SK-N-SH (cell line): ENCODE measurements around the gene TRIOBP. TPM values are rescaled to one million over a fixed set of nuclear protein-coding genes. Genes with fewer than 3 reads are reported as not detected.
A peak's percentile ranks its signal among the peaks of the same experiment; 100 is the strongest.

Experiments used
- CTCF ChIA-PET: fragments of 300-600, 350-600 bp; formaldehyde crosslinking; extraction: SDS; loops from one replicate; lab custom pipeline; 2021; lab: Yijun Ruan, JAX
- POLR2A ChIA-PET: fragments of 350-600 bp; sonication (Branson Sonifier 250); formaldehyde crosslinking; extraction: SDS; loops from one replicate; lab custom pipeline; 2020; ENCODE audit warnings: antibody characterized with exemption, inconsistent platforms; lab: Yijun Ruan, JAX
- DNase-seq: peaks from one replicate; pipeline ENCODE4 v3.0.0; 2012
- H2AFZ ChIP-seq: fragments of 200-600 bp; sonication (generic); 2 replicates; pipeline ENCODE4 v1.8.1; 2016; ENCODE audit warnings: antibody characterized with exemption, mild to moderate bottlenecking, low read depth
- H3F3A ChIP-seq: fragments of 200-600 bp; sonication (generic); replicated peaks from 2 replicates; pipeline ENCODE3; 2016; ENCODE audit warnings: antibody characterized with exemption, mild to moderate bottlenecking; ENCODE audit not compliant: insufficient read depth
- H3K27ac ChIP-seq, 2 experiments: fragments of 200-500 bp in 1 of 2; fragments of 200-600 bp in 1 of 2; sonication (Bioruptor generic) in 1 of 2; sonication (generic), shearing (Covaris generic) in 1 of 2; 2 replicates each; pipeline versions ENCODE4 v1.5.1 to v1.6.1; 2014 to 2016; ENCODE audit warnings: low read depth in 2 of 2, inconsistent platforms in 1 of 2, low read length in 1 of 2, mild to moderate bottlenecking in 1 of 2, mixed read lengths in 1 of 2
- H3K27me3 ChIP-seq: fragments of 200-600 bp; sonication (generic), shearing (Covaris generic); 2 replicates; pipeline ENCODE4 v1.6.1; 2016; ENCODE audit warnings: mixed run types; ENCODE audit not compliant: insufficient read depth
- H3K36me3 ChIP-seq, 2 experiments: fragments of 200-500 bp in 1 of 2; fragments of 200-600 bp in 1 of 2; sonication (Bioruptor generic) in 1 of 2; sonication (generic) in 1 of 2; replicated peaks in 1 of 2; 2 replicates each; pipeline versions ENCODE3 to v1.5.1; 2014 to 2016; ENCODE audit warnings: low read length in 1 of 2, mild to moderate bottlenecking in 1 of 2; ENCODE audit not compliant: insufficient read depth in 2 of 2, control insufficient read depth in 1 of 2
- H3K4me1 ChIP-seq, 2 experiments: fragments of 200-500 bp in 1 of 2; fragments of 200-600 bp in 1 of 2; sonication (Bioruptor generic) in 1 of 2; sonication (generic), shearing (Covaris generic) in 1 of 2; 2 replicates each; pipeline versions ENCODE4 v1.5.1 to v1.6.1; 2014 to 2016; ENCODE audit warnings: low read depth in 1 of 2, low read length in 1 of 2, mixed run types in 1 of 2; ENCODE audit not compliant: insufficient read depth in 2 of 2, control insufficient read depth in 1 of 2
- H3K4me2 ChIP-seq: fragments of 200-600 bp; sonication (generic), shearing (Covaris generic); 2 replicates; pipeline ENCODE4 v1.6.1; 2017; ENCODE audit warnings: mixed run types
- H3K4me3 ChIP-seq, 2 experiments: fragments of 200-500 bp in 1 of 2; fragments of 200-600 bp in 1 of 2; sonication (Bioruptor generic) in 1 of 2; sonication (generic), shearing (Covaris generic) in 1 of 2; 2 replicates each; pipeline versions ENCODE4 v1.5.1 to v1.8.1; 2014 to 2016; ENCODE audit warnings: low read depth in 2 of 2, inconsistent platforms in 1 of 2, low read length in 1 of 2, mild to moderate bottlenecking in 1 of 2, mixed read lengths in 1 of 2, moderate library complexity in 1 of 2
- H3K79me2 ChIP-seq: fragments of 200-600 bp; sonication (generic); 2 replicates; pipeline ENCODE4 v1.8.1; 2017; ENCODE audit warnings: mild to moderate bottlenecking; ENCODE audit not compliant: insufficient read depth
- H3K9ac ChIP-seq: fragments of 200-600 bp; sonication (generic); 2 replicates; pipeline ENCODE4 v1.6.1; 2017; ENCODE audit warnings: mixed run types
- H3K9me2 ChIP-seq: fragments of 200-600 bp; sonication (generic); 2 replicates; pipeline ENCODE4 v1.6.1; 2017; ENCODE audit warnings: mixed run types
- H3K9me3 ChIP-seq: fragments of 200-600 bp; sonication (generic); 2 replicates; pipeline ENCODE4 v1.6.1; 2017; ENCODE audit warnings: mixed run types, mild to moderate bottlenecking, moderate library complexity
- H4K20me1 ChIP-seq: fragments of 200-600 bp; sonication (generic); 2 replicates; pipeline ENCODE4 v1.6.1; 2017; ENCODE audit warnings: mild to moderate bottlenecking, mixed run types; ENCODE audit not compliant: insufficient read depth
- ELF1 ChIP-seq: IDR thresholded peaks from 2 replicates; pipeline ENCODE4 v1.4.0; 2012
- EZH2phosphoT487 ChIP-seq: fragments of 200-600 bp; sonication (generic); IDR thresholded peaks from 2 replicates; pipeline ENCODE4 v1.6.1; 2017; ENCODE audit warnings: low read depth, mixed run types, mild to moderate bottlenecking, antibody characterized with exemption, moderate library complexity, borderline replicate concordance
- FOXJ3 ChIP-seq: sonication (generic); formaldehyde crosslinking; IDR thresholded peaks from 2 replicates; pipeline ENCODE4 v1.5.1; 2020; ENCODE audit warnings: mild to moderate bottlenecking, missing genetic modification reagents
- FOXM1 ChIP-seq: IDR thresholded peaks from 2 replicates; pipeline ENCODE4 v1.4.0; 2012; ENCODE audit warnings: low read depth, mild to moderate bottlenecking
- GABPA ChIP-seq: IDR thresholded peaks from 2 replicates; pipeline ENCODE4 v1.4.0; 2012; ENCODE audit warnings: low read depth, mild to moderate bottlenecking
- JUND ChIP-seq: IDR thresholded peaks from 2 replicates; pipeline ENCODE4 v1.4.0; 2012
- MEF2A ChIP-seq: IDR thresholded peaks from 2 replicates; pipeline ENCODE4 v1.4.0; 2012; ENCODE audit warnings: low read depth, borderline replicate concordance
- MXI1 ChIP-seq: IDR thresholded peaks from 2 replicates; pipeline ENCODE4 v1.6.1; 2012; ENCODE audit warnings: mild to moderate bottlenecking, low read depth, low read length, improper control_type of control experiment
- RCOR1 ChIP-seq: fragments of 150-350 bp; IDR thresholded peaks from 2 replicates; pipeline ENCODE4 v1.6.1; 2017; ENCODE audit warnings: antibody characterized with exemption, low read length
- RXRA ChIP-seq: IDR thresholded peaks from 2 replicates; pipeline ENCODE4 v1.4.0; 2012; ENCODE audit warnings: low read depth, mild to moderate bottlenecking, borderline replicate concordance
- SIN3A ChIP-seq: IDR thresholded peaks from 2 replicates; pipeline ENCODE4 v1.6.1; 2012; ENCODE audit warnings: low read depth, mild to moderate bottlenecking, low read length, moderate library complexity, borderline replicate concordance
- SMC3 ChIP-seq: IDR thresholded peaks from 2 replicates; pipeline ENCODE4 v1.6.1; 2012; ENCODE audit warnings: low read depth, low read length, improper control_type of control experiment
- TCF12 ChIP-seq: IDR thresholded peaks from 2 replicates; pipeline ENCODE4 v1.4.0; 2012
- TEAD4 ChIP-seq: IDR thresholded peaks from 2 replicates; pipeline ENCODE4 v1.4.0; 2012; ENCODE audit warnings: mild to moderate bottlenecking, borderline replicate concordance; ENCODE audit not compliant: insufficient read depth
- YY1 ChIP-seq: IDR thresholded peaks from 2 replicates; pipeline ENCODE4 v1.4.0; 2012; ENCODE audit warnings: low read depth, mild to moderate bottlenecking
- WGBS: methylation state at CpG from one replicate; pipeline ENCODE4 v1.1.6; 2017; ENCODE audit warnings: low lambda C conversion rate; 5-methylcytosine and 5-hydroxymethylcytosine counted together
- polyA plus RNA-seq, 3 experiments: library from polyadenylated mRNA; depleted of rRNA; stranded (reverse); fragments of >200 nt; gene quantifications; 2 replicates each; pipeline ENCODE4 v1.2.3, GENCODE V29; 2012
- TF ChIP-seq, protein P1 (sequence below): IDR thresholded peaks from 2 replicates; pipeline ENCODE4; 2012
- TF ChIP-seq, protein P2 (sequence below): IDR thresholded peaks from 2 replicates; pipeline ENCODE4 v1.4.0; 2012; ENCODE audit warnings: low read depth, borderline replicate concordance
- TF ChIP-seq, protein P3 (sequence below): IDR thresholded peaks from 2 replicates; pipeline ENCODE4 v1.4.0; 2012; ENCODE audit warnings: low read depth
- TF ChIP-seq, protein P4 (sequence below): IDR thresholded peaks from 2 replicates; pipeline ENCODE4 v1.4.0; 2012; ENCODE audit warnings: low read depth, borderline replicate concordance
- TF ChIP-seq, protein P5 (sequence below): fragments of 150-350 bp; IDR thresholded peaks from 2 replicates; pipeline ENCODE4 v1.6.1; 2016; ENCODE audit warnings: mild to moderate bottlenecking, low read depth, low read length
- TF ChIP-seq, protein P6 (sequence below): fragments of 150-350 bp; IDR thresholded peaks from 2 replicates; pipeline ENCODE4 v1.6.1; 2017; ENCODE audit warnings: antibody characterized with exemption, low read length, low read depth, borderline replicate concordance

TRIOBP gene
- polyA plus RNA-seq, 1 of the 3 experiments (the other 2 are of a cell fraction): 43.6 TPM

DNA sequence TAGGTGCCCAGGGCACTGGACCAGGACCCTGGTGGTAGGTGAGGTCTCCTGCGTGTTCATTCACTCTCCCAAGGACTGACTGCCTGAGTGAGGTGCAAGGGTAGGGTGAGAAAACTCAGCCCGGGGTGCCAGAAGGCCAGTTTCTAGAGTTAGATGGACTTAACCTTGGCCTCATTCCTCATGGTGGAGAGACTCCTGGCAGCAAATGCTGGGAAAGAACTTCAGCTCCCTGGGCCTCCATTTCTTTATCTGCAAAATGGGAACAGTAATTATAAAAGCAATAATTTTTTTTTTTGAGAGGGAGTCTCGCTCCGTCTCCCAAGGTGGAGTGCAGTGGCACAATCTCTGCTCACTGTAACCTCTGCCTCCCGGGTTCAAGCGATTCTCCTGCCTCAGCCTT, 47.7 kb downstream of the TRIOBP start (continued):
- no peak for TF ChIP-seq YY1
- no peak for TF ChIP-seq TCF12
- TF ChIP-seq, protein P1, sequence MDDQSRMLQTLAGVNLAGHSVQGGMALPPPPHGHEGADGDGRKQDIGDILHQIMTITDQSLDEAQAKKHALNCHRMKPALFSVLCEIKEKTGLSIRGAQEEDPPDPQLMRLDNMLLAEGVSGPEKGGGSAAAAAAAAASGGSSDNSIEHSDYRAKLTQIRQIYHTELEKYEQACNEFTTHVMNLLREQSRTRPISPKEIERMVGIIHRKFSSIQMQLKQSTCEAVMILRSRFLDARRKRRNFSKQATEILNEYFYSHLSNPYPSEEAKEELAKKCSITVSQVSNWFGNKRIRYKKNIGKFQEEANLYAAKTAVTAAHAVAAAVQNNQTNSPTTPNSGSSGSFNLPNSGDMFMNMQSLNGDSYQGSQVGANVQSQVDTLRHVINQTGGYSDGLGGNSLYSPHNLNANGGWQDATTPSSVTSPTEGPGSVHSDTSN: no peak
- no peak for TF ChIP-seq MEF2A
- TF ChIP-seq, protein P2, sequence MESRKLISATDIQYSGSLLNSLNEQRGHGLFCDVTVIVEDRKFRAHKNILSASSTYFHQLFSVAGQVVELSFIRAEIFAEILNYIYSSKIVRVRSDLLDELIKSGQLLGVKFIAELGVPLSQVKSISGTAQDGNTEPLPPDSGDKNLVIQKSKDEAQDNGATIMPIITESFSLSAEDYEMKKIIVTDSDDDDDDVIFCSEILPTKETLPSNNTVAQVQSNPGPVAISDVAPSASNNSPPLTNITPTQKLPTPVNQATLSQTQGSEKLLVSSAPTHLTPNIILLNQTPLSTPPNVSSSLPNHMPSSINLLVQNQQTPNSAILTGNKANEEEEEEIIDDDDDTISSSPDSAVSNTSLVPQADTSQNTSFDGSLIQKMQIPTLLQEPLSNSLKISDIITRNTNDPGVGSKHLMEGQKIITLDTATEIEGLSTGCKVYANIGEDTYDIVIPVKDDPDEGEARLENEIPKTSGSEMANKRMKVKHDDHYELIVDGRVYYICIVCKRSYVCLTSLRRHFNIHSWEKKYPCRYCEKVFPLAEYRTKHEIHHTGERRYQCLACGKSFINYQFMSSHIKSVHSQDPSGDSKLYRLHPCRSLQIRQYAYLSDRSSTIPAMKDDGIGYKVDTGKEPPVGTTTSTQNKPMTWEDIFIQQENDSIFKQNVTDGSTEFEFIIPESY: no peak
- TF ChIP-seq MXI1: no peak

DNA sequence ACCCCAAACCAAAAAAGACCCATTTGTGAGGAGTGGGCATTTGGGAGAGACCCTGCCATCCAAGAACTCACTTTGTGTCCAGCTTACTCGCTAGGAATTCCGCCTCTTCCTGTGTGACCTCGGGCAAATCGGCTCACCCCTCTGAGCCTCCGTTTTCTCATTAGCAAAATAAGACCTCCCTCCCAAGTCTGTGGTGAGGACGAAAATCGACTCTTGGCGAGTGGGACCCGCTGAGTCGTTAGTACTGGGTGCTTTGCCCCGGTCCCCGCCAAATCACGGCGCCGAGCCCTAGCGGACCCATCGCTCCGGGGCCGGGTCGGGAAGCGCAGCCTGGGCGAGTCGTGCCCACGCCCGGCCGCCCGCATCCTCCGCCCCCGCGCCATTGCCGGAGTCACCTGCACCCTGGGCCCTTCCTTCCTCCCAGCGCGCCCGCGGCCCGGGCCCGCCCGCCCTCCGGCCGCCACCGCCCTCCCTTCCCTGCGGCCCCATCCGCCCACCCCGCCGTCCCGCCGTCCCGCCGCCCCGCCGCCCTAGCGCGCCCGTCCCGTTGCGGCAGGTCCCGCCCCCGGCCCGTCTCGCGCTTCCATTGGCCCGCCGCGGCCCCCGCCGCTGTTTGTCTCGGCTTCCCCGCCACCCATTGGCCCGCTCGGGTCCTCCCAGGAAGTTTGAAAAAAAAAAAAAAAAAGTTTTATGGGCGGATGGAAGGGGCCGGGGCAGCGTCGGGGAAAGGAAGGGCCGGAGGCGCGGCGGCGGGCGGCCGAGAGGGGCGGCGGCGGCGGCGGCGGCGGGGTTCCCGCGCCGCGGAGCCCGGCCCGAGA, 48.9 kb downstream of the TRIOBP start:
- peak; percentile 95 for DNase-seq
- Histone ChIP-seq H4K20me1 (peaks cover 34% of the 10 kb centered on the region), H3K9me2 (no peaks in the 10 kb centered on the region), H3K27me3 (no peaks in the 10 kb centered on the region), H2AFZ (0 out of 2 replicates have a peak overlapping the region, but pooled peaks have one; percentile 75), H3F3A (peaks cover 36% of the 10 kb centered on the region), H3K9ac (peak overlapping the region; percentile 98), H3K79me2 (peaks cover 52% of the 10 kb centered on the region), H3K4me3 (peak overlapping the region; percentile 84 to 89), H3K27ac (peak overlapping the region; percentile 58 to 86; a peak in 3 of 4 replicates), H3K36me3 (no peaks in the 10 kb centered on the region), H3K4me2 (peak overlapping the region; percentile 100), H3K4me1 (peaks cover 37 to 50% of the 10 kb centered on the region in 2 experiments; a peak in 3 of 4 replicates), H3K9me3 (no peaks in the 10 kb centered on the region)
- ChIA-PET POLR2A (no interaction called here), CTCF (interaction anchor here (1.0 to 1.4 kb wide), 2 partner anchors 9 to 103 kb away, joined by 3 to 4 read pairs; no protein-coding TSS in a partner anchor)
- WGBS: under 1% methylated on average over 43 of the region's 94 CpGs
- TF ChIP-seq, protein P3, sequence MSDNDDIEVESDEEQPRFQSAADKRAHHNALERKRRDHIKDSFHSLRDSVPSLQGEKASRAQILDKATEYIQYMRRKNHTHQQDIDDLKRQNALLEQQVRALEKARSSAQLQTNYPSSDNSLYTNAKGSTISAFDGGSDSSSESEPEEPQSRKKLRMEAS: peak; percentile 10; the same call in 1 of the 2 replicates
- TF ChIP-seq, protein P2: no peak
- TF ChIP-seq TEAD4: no peak
- no peak; the same call in 1 of the 2 replicates for TF ChIP-seq RCOR1
- TF ChIP-seq MEF2A: no peak
- TF ChIP-seq, protein P4, sequence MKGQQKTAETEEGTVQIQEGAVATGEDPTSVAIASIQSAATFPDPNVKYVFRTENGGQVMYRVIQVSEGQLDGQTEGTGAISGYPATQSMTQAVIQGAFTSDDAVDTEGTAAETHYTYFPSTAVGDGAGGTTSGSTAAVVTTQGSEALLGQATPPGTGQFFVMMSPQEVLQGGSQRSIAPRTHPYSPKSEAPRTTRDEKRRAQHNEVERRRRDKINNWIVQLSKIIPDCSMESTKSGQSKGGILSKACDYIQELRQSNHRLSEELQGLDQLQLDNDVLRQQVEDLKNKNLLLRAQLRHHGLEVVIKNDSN: no peak
- TF ChIP-seq ELF1: peak; percentile 13; the same call in 1 of the 2 replicates
- TF ChIP-seq SIN3A: no peak
- TF ChIP-seq JUND: no peak
- no peak for TF ChIP-seq FOXM1
- TF ChIP-seq FOXJ3 (CRISPR knock-in tag): no peak
- TF ChIP-seq GABPA: peak; percentile 61; the same call in 1 of the 2 replicates
- TF ChIP-seq RXRA: no peak
- no peak for TF ChIP-seq SMC3
- no peak for TF ChIP-seq EZH2phosphoT487
- peak; percentile 32; the same call in 1 of the 2 replicates for TF ChIP-seq YY1
- TF ChIP-seq, protein P5, sequence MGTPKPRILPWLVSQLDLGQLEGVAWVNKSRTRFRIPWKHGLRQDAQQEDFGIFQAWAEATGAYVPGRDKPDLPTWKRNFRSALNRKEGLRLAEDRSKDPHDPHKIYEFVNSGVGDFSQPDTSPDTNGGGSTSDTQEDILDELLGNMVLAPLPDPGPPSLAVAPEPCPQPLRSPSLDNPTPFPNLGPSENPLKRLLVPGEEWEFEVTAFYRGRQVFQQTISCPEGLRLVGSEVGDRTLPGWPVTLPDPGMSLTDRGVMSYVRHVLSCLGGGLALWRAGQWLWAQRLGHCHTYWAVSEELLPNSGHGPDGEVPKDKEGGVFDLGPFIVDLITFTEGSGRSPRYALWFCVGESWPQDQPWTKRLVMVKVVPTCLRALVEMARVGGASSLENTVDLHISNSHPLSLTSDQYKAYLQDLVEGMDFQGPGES: peak; percentile 52; the same call in 1 of the 2 replicates
- TF ChIP-seq, protein P6, sequence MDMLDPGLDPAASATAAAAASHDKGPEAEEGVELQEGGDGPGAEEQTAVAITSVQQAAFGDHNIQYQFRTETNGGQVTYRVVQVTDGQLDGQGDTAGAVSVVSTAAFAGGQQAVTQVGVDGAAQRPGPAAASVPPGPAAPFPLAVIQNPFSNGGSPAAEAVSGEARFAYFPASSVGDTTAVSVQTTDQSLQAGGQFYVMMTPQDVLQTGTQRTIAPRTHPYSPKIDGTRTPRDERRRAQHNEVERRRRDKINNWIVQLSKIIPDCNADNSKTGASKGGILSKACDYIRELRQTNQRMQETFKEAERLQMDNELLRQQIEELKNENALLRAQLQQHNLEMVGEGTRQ: no peak
